AG04450 (cell line): Measurements from ENCODE around the gene SMPX. TPM values are rescaled to one million over a fixed set of nuclear protein-coding genes. Genes with fewer than 3 reads are reported as not detected.
A peak's percentile ranks its signal among the peaks of the same experiment; 100 is the strongest.

ENCODE experiments used
- CTCF ChIA-PET: fragments of 300-600, 350-600 bp; formaldehyde crosslinking; extraction: SDS; loops from one replicate; lab custom pipeline; 2022; ENCODE audit warnings: antibody characterized with exemption, inconsistent platforms; lab: Charles Lee
- POLR2A ChIA-PET: fragments of 350-600 bp; formaldehyde crosslinking; extraction: SDS; loops from one replicate; lab custom pipeline; 2021; ENCODE audit warnings: antibody characterized with exemption, inconsistent platforms; lab: Yijun Ruan, JAX
- DNase-seq: peaks from one replicate; pipeline ENCODE4 v3.0.0-alpha.2; 2011; ENCODE audit warnings: low read depth, low spot score
- H3K27ac ChIP-seq: one replicate; pipeline ENCODE4 v1.5.1; 2012; ENCODE audit warnings: low read depth, low read length, control low read depth
- H3K27me3 ChIP-seq: one replicate; pipeline ENCODE4 v1.6.0; 2012; ENCODE audit warnings: low read length; ENCODE audit not compliant: control insufficient read depth, insufficient read depth
- H3K4me3 ChIP-seq: 2 replicates; pipeline ENCODE4 v1.5.1; 2011; ENCODE audit warnings: mild to moderate bottlenecking, low read depth, low read length, control low read depth
- H3K9me3 ChIP-seq: 2 replicates; pipeline ENCODE4 v1.5.1; 2012; ENCODE audit warnings: low read length; ENCODE audit not compliant: control insufficient read depth, insufficient read depth
- polyA plus RNA-seq: library from polyadenylated mRNA; depleted of rRNA; stranded (reverse); fragments of >200 nt; gene quantifications from 2 replicates; pipeline ENCODE4 v1.2.3, GENCODE V29; 2011
- TF ChIP-seq, protein P1 (sequence below): IDR thresholded peaks from 2 replicates; pipeline ENCODE4 v1.5.1; 2011; ENCODE audit warnings: low read depth, low read length, control low read depth, inconsistent platforms

SMPX gene
- polyA plus RNA-seq, 1 experiment, result not detected

DNA sequence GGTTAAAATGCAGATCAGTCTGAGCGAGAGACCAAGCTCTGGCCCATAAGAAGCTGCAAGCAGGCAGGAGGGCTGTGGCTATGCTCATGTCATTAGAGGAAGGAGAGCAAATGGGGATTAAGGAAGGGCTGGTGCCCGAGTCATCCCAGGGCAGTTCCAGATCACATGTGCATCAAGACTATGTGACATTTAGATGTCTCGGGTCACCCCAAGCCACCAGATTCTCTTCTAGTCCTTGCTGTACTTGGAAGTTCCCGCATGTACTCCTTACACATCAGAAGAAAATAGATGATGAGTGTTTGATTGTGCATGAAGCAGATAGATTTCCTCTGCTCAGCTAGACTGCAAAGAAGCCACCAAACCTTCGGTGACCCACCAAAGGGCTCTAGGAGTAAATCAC, 57.6 kb downstream of the SMPX start:
- POLR2A ChIA-PET, result no interaction called here
- Histone ChIP-seq H3K9me3 (no peaks in the 10 kb centered on the region), H3K27me3 (no peaks in the 10 kb centered on the region), H3K4me3 (no peak overlapping the region), H3K27ac (no peak overlapping the region)
- CTCF ChIA-PET, result no interaction called here
- TF ChIP-seq, protein P1, sequence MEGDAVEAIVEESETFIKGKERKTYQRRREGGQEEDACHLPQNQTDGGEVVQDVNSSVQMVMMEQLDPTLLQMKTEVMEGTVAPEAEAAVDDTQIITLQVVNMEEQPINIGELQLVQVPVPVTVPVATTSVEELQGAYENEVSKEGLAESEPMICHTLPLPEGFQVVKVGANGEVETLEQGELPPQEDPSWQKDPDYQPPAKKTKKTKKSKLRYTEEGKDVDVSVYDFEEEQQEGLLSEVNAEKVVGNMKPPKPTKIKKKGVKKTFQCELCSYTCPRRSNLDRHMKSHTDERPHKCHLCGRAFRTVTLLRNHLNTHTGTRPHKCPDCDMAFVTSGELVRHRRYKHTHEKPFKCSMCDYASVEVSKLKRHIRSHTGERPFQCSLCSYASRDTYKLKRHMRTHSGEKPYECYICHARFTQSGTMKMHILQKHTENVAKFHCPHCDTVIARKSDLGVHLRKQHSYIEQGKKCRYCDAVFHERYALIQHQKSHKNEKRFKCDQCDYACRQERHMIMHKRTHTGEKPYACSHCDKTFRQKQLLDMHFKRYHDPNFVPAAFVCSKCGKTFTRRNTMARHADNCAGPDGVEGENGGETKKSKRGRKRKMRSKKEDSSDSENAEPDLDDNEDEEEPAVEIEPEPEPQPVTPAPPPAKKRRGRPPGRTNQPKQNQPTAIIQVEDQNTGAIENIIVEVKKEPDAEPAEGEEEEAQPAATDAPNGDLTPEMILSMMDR, result no peak
- no peak for DNase-seq

DNA sequence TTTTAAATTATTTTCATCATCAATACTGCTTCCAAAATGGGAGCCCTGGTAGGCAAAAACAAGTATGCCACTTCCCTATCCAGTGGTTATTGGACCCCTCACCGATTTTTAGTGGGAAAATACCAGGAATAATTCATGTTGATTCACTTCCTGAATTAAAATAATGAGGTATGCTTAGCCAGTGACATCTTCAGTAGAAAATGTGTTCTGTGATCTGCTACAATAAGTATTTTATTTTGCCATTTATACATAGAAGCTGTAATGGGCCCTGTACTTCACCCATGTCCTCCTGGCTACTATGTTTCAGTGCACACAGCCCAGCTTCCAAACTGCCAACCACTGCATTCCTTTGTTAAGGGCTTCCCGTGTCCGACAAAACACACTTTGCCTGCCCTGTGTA, 58.8 kb downstream of the SMPX start:
- TF ChIP-seq, protein P1, result no peak
- no peak overlapping the region for H3K27ac ChIP-seq

DNA sequence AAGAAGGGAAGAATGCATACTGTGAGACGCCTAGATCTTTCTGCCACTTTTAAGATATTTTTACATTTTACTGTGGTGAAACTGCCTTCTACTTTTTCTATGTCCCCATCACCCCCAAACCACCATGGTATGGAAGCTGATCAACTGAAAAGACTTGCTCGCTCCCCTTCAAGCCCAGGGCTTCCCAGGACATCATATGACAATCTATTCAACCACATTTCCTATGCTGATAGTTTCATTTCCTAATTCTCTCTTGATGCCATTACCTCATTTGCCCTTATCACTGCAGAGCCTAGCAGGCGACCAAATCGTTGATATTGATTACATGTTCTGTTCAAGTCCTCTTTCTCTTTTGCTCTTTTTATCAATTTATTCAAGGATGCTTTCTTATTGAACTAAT, 59.6 kb downstream of the SMPX start:
- no peaks in the 10 kb centered on the region for H3K27me3 ChIP-seq
- H3K9me3 ChIP-seq, result no peaks in the 10 kb centered on the region
- TF ChIP-seq, protein P1, result no peak
- no peak overlapping the region for H3K27ac ChIP-seq
- CTCF ChIA-PET, result no interaction called here
- no peak for DNase-seq
- POLR2A ChIA-PET, result no interaction called here
- no peak overlapping the region for H3K4me3 ChIP-seq

More for the DNA sequence above, 58.8 kb downstream of the SMPX start:
- no peaks in the 10 kb centered on the region for H3K9me3 ChIP-seq
- ChIA-PET POLR2A (no interaction called here), CTCF (no interaction called here)
- DNase-seq, result no peak
- no peaks in the 10 kb centered on the region for H3K27me3 ChIP-seq
- no peak overlapping the region for H3K4me3 ChIP-seq

DNA sequence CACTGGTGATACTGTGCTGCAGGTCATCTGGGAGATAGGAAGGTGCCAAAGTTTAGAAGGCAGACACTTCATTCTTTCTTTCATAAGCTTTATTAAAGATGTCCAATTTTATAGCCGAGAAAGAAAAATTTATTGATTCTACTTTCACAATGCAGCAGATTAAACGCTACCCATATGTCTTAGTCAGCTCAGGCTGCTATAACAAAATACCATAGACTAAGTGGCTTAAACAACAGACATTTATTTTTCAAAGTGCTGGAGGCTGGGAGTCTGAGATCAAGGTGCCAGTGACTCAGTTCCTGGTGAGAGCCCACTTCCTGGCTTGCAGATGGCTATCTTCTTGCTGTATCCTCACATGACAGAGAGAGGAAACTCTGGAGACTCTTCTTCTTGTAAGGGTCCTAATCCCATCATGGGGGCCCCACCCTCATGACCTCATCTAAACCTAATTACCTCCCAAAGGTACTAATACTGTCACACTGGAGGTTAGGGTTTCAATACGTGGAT, 66.4 kb downstream of the SMPX start:
- DNase-seq, result no peak
- Histone ChIP-seq H3K27ac (no peak overlapping the region), H3K27me3 (no peaks in the 10 kb centered on the region), H3K9me3 (no peaks in the 10 kb centered on the region), H3K4me3 (no peak overlapping the region)
- ChIA-PET CTCF (no interaction called here), POLR2A (no interaction called here)
- TF ChIP-seq, protein P1, result no peak

DNA sequence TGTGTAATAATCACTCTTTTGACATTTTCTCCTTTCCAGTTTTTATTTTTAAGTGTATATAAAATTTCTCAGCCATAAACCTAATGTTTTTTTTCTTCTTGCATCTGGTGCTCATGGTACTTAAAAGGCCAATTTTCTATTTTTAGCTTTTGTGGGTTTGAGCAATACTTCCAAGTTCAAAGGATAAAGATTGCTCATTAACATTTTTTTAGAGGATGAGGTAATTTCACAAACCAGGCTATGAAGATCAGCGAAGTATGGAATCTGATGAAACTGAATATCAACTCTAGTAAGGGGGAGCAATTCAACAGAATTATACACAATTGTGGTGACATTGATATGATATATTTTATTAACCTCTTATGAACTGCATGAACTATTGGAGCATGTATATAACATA, 74.0 kb downstream of the SMPX start:
- Histone ChIP-seq H3K27me3 (no peaks in the 10 kb centered on the region), H3K4me3 (no peak overlapping the region), H3K9me3 (no peaks in the 10 kb centered on the region), H3K27ac (no peak overlapping the region)
- TF ChIP-seq, protein P1, result no peak
- ChIA-PET CTCF (no interaction called here), POLR2A (no interaction called here)
- DNase-seq, result peak; percentile 21
